Inferior parietal cortex (tissue), 1 donor: Measurements from ENCODE around the gene POLR2E.
A peak's percentile ranks its signal among the peaks of the same experiment; 100 is the strongest.

Experiments used
- DNase-seq: peaks from one replicate; pipeline ENCODE4 v3.0.0-alpha.2; 2016; ENCODE audit errors: extremely low spot score

Gene POLR2E

DNA sequence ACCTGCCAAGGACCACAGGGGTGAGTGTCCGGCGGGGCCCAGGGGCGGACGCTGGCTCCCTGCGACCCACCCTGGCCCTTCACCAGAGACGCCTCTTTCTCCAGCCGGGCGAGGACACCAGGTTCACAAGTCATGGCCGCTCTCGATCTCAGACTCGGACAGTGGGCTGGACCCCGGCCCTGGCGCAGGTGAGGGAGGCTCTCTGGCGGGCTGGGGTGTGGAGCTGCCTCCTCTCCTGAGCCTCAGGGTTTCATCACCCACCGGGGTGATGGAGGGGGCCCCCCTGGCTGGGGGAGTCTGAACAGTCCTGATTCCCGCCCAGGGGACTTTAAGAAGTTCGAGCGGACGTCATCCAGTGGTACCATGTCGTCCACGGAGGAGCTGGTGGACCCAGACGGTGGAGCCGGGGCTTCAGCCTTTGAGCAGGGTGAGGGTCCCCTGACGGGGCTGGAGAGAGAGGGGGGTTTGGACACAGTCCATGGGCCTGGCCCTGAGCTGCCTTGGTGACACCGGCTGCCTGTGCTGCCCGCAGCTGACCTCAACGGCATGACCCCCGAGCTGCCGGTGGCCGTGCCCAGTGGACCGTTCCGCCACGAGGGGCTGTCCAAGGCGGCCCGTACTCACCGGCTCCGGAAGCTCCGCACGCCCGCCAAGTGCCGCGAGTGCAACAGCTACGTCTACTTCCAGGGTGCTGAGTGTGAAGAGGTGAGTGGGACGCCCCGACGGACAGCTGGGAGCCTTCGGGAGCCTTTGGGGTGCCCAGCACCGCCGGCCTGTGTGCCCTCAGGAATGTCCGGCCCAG, 14.6 kb downstream of the POLR2E start:
- no peak for DNase-seq

- DNase-seq = no peak
Observed at GRCh38 chr19:1079566-1080111, 15.5 kb downstream of the POLR2E start.

- no peak for DNase-seq
Observed at GRCh38 chr19:1076951-1077350, 18.2 kb downstream of the POLR2E start.

GRCh38 chr19:1076046-1076386, 19.2 kb downstream of the POLR2E start:
- no peak for DNase-seq

DNA sequence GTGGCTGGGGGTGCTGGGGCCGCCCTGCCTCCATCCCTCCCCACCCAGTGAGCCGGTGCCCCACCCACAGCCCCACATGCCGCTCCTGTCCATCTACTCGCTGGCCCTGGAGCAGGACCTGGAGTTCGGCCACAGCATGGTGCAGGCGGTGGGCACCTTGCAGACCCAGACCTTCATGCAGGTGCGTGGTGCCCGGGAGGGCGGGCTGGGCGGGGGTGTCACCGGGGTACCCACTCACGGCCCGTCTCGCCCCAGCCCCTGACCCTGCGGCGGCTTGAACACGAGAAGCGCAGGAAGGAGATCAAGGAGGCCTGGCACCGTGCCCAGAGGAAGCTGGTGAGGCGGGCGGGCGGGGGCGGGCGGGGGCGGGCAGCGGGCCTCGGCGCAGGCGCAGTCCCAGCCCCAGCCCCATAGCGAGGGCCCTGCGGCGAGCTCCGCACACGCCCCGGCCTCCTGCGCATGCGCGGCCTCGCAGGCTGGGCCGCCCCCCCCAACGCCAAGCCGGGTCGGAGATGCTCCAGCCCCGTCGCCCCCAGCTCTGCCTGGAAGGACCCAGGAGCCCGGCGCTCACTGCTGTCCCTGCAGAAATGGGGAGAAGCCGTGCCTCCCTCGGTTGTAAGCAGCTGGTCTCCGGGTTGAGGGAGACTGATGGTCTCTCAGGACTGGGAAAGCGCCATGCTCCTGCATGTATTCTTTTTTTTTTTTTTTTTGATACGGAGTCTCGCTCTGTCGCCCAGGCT, 20.5 kb downstream of the POLR2E start:
- peak; percentile 32 for DNase-seq

DNA sequence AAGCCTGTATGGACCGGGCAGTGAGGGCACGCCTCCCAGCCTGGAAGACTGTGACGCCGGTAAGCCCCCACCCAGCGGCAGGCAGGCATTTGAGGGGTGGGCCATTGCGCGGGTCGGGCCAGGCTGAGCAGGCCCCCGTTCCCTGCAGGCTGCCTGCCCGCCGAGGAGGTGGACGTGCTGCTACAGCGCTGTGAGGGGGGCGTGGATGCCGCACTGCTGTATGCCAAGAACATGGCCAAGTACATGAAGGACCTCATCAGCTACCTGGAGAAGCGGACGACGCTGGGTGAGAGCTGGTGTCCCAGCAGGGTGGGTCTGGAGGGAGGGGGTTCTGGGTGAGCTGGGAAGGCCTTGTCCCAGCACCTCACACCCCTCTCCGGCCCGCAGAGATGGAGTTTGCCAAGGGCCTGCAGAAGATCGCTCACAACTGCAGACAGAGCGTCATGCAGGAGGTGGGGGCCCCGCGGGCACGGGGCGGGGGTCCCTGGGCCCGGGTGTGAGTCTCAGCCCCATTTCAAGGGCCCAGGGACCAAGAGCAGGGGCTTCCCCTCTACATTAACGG, 21.1 kb downstream of the POLR2E start:
- no peak for DNase-seq

DNA sequence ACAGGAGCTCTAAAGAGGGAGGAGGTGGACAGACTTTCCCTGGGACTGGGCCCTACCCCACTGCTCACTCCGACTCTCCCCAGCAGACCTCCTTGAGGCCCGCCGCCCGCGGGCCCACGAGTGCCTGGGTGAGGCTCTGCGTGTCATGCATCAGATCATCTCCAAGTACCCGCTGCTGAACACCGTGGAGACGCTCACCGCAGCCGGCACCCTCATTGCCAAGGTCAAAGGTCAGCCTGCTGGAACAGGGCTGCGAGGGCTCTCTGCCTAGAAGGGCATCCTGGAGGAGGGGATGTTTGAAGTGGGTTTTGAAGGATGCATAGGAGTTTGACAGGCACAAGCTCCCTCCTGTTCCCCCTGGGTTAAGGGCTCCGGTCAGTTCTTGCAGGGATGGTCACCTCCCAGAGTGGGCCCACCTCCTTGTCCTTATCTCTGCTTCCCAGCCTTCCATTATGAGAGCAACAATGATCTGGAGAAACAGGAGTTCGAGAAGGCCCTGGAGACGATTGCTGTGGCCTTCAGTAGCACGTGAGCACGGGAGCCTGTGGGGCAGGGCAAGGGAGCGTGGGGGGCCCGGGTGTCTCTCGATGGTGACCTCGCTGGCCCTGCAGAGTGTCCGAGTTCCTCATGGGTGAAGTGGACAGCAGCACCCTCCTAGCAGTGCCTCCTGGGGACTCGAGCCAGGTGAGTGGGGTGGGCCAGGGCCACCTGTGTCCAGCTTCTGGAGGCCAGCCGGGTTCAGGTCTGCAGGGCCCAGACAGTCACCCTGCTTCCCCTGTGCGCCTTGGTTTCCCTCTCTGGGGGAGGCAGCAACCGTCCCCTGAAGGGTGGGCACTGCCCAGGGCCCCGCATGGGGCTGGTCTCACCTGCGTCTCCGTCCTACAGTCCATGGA, 21.9 kb downstream of the POLR2E start:
- DNase-seq = no peak

DNA sequence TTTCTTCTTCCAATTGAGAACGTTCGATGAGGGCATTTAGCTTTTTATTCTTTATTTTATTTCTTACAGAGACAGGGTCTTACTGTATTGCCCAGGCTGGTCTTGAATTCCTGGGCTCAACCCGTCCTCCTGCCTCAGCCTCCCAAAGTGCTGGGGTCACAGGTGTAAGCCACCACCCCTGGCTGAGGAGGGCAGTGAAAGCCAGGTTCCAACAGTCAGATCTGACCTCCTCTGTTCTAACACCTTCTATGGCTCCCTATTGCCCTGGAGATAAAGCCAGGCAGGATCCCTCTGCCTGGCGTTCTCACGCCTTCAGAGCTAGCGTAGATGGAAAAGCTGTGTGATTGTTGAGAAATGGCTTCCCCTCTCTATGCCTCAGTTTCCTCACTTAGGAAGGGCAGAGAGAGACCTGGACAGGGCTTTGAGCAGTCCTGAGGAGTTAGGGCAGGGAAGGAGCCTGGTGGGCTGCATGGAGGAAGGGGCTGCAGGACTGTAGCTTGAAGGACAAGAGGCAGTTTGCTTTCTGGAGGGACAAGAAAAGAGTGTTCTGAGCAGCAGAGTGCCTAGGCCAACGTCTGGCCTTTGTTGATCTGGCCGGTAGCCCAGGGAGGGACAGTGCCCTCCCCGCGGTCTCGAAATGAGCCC, 22.7 kb downstream of the POLR2E start:
- no peak for DNase-seq

DNA sequence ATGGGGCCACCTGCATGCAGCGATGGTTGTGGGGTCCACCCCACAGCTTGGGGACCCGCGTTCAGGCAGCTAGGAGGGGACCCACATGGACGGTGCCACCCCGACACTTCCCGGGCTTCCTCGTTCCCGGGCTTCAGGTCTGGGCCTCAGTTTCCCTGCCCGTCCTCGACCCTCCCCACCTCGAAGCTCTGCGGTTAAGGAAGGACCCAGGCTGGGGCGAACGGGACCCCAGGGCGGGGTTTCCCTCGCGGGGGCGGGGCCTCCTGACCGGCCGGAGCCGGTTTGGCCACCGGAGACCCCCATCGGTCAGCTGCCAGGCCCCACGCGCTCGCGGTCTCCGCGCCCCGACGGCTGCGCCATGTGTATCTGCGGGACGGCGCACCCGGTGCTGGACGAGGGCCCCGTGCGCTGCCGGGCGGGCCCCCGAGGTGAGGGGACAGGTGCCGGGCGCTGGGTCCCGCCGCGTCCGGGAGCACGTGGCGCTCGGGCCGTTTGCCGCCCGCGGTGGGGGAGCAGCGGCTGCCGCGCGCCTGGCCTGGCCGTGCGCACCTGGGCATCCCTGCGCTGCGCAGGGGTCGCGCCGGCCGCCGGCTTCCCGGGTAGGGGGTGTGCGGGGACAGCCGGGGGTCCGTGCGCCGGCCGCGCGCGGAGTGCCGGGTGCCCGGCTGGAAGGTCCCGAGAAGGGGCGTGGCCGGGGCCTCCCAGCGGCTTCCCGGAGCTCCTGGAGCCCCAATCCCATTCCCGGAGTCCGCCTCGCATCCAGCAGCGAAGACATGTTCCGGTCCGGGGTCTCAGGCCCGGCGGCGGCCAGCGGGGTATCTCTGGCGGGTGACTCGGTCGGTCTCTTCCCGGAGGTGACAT, 24.0 kb downstream of the POLR2E start:
- no peak for DNase-seq

- DNase-seq = no peak
Observed at GRCh38 chr19:1070576-1070930, 24.6 kb downstream of the POLR2E start.

DNA sequence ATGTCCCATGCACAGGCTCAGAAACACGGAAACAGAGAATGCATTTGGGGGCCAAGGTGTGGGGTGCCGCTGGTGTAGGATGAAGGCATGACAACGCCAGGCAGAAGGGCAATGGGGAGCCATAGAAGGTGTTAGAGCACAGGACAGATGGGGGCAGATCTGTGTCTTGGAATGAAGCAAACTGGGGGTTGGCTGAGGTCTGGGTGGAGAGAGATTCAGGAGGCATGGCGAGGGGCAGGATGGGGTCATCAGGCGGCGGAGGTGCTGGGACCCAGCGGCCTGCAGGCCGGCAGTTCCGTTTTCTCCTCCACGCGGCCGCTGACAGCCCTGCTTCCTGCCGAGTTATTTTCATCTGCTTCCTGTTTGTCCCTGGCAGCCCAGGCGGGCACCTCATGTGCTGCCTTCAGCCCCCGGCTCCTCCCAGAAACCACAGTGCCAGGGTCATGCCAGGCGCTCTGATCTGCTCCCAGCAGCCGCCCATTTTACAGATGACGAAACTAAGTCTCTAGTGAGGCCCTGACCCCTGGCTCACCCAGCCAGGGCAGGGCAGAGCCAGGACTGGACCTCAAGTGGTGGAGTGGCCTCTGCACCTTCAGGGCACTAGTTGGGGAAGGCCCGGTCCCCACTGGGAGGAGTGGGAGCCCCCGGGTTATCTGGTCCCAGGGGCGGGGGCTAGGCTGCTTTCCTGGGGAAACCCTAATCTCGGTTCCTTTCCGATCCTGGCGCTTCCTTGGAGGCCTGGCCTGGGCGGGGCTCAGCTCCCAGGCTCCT, 26.0 kb downstream of the POLR2E start:
- no peak for DNase-seq

DNA sequence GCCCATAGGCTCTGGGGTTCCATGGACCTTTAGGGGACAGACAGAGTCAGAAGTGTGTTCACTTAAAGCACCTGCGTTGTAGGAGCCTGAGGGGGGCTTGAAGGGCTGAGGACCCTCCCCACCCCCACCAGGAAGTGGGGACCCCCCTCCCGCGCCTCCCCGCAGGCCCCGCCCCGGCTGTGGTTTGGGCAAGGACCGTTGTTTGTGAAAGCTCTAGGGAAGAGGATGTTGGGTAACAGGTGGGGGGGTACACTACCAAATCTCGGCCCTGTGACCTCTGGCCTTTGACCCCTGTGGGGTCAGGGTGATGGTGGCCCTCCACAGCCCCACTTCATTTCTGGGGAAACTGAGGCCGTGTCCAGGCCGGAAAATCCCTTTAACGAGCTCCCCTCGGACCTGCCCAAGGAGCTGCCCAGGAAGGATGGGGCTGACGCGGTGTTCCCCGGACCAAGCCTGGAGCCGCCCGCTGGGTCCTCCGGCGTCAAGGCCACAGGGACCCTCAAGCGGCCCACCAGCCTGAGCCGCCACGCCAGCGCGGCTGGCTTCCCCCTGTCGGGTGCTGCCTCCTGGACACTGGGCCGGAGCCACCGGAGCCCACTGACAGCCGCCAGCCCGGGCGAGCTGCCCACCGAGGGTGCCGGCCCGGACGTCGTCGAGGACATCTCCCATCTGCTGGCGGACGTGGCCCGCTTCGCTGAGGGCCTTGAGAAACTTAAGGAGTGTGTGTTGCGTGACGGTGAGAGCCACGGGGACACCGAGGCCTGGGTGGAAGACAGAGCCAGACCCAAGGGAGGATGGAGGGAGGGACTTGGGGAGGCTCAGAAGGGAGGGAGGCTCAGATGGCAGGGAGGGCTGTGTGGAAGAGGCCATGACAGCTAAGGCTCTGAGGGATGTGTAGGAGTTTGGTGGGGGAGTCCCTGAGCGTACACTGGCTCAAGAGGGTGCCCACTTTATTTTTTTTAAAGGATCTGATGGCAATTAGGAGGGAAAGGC, 26.9 kb downstream of the POLR2E start:
- no peak for DNase-seq

DNA sequence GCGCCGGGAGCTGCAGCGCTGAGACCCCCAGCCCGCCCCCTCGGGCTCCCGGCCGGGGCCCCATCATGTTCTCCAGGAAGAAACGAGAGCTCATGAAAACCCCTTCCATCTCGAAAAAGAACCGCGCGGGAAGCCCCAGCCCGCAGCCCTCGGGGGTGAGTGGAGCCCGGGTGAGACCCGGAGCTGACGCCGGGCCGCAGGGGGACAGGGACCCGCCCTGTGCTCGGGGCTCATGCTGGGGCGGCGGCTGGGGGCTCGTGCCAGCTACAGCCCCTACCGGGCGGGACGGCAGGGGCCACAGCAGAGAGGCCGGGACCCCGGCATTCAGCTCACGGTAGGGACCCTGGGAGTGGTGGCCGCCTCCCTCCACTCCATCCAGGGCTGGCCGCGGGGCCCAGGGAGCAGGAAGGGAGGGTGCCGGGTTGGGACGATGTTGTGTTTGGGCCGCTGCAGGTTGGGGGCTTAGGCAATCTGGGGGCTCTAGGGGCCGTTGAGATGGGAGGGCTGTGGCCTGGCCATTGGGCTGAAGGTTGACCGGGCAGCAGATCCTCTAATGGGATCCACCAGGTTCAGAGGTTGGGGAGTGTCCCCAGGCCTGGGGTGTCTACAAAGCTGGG, 27.7 kb downstream of the POLR2E start:
- DNase-seq = no peak

DNA sequence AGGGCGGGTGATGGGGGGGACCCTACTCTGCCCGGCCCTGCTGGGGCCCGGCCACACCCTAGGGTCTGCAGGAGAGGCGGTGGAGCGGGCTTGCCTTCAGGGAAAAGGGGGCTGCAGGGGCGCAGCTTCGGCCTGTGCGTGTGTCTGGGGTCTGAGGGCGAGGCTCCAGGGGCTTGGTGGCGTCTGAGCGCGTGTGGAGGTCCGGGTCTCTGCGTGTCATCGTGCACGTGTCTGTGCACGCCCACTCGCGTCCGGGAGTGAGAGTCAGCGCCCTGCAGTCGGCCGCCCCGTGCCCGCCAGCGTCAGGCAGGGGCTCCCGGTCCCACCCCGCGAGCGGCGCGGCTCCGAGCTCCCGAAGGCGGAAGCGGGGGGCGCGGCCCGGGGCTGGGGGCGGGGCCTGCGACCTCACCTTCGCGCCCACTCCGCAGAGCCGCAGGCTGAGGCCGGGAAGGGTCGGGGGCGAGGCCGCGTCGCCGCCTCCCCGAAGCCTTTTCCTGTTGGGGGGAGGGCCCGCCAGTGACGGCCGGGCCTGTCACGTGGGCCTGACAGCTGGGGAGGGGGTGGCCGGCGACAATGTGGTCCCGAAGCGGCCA, 28.3 kb downstream of the POLR2E start, which contains the start of gene ARHGAP45:
Gene ARHGAP45, plus strand, starts transcription at position 420 of the 593 bp plus-strand sequence. CDS start 239 bp downstream, outside the sequence.
- DNase-seq = no peak

DNA sequence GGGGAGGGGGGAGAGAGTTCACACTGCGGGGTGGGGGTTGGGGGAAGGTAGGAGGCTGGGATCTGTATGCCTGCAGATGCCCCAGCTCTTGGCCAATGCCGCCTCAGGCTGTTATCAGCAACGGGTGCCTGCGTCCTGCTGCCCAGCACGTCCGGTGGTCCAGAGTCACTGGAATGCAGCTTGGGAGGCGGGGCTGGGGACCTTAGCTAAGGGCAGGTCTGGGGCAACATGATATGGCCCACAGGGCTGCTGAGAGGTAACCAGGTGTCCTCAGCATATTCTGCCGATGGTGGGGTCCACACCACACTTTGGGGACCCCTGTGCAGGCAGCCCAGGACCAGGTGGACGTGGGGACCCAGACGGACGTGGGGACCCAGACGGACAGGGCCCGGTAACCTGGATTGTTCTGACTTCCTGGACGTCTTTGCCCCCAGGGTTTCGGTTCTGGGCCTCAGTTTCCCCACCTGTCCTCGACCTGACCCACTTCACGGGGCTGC, 28.9 kb downstream of the POLR2E start:
- no peak for DNase-seq

GRCh38 chr19:1065606-1066109, 29.5 kb downstream of the POLR2E start:
- no peak for DNase-seq
